ENCODE measurements around the gene IL34.

The IL34 gene

GRCh38 chr16:70679671-70680494 lies 33.5 kb downstream of the IL34 start:
- peak; percentile 24; the same call in 1 of the 2 replicates for TF ChIP-seq CTCF (IDR thresholded peaks at IDR 0.05; ENCODE audit: borderline replicate concordance, insufficient read depth, low read depth, low read length)
- no peak overlapping the region for H3K4me3 ChIP-seq (ENCODE audit: low read depth, low read length)

- no peak for TF ChIP-seq CTCF (IDR thresholded peaks at IDR 0.05; ENCODE audit: borderline replicate concordance, insufficient read depth, low read depth, low read length)
- H3K4me3 ChIP-seq (ENCODE audit: low read depth, low read length), result no peak overlapping the region
These were observed 34.4 kb downstream of the IL34 start for GRCh38 chr16:70680495-70681381.

- no peak for TF ChIP-seq CTCF (IDR thresholded peaks at IDR 0.05; ENCODE audit: borderline replicate concordance, insufficient read depth, low read depth, low read length)
- H3K4me3 ChIP-seq (ENCODE audit: low read depth, low read length), result no peak overlapping the region
These were observed 35.3 kb downstream of the IL34 start for GRCh38 chr16:70681382-70682238.

- H3K4me3 ChIP-seq (ENCODE audit: low read depth, low read length), result no peak overlapping the region
- TF ChIP-seq CTCF (IDR thresholded peaks at IDR 0.05; ENCODE audit: borderline replicate concordance, insufficient read depth, low read depth, low read length), result no peak
These were observed 36.1 kb downstream of the IL34 start for GRCh38 chr16:70682239-70683145.

- no peak overlapping the region for H3K4me3 ChIP-seq (ENCODE audit: low read depth, low read length)
- no peak for TF ChIP-seq CTCF (IDR thresholded peaks at IDR 0.05; ENCODE audit: borderline replicate concordance, insufficient read depth, low read depth, low read length)
These were observed 37.0 kb downstream of the IL34 start for GRCh38 chr16:70683146-70683944.

All from GM12875 (cell line).